Astrocyte (in vitro differentiated cells and primary cell): ENCODE results near the gene CITED1. TPM values are rescaled to one million over a fixed set of nuclear protein-coding genes. Genes with fewer than 3 reads are reported as not detected.

ENCODE experiments used
- DNase-seq: peaks from one replicate; pipeline ENCODE4 v3.0.0-alpha.2; 2010; ENCODE audit warnings: low read depth
- FAIRE-seq: peaks from 2 replicates; lab custom pipeline; 2011; peaks lifted over from hg19 to GRCh38; lab: Jason Lieb, UNC
- H2AFZ ChIP-seq: 2 replicates; pipeline ENCODE4 v1.6.0; 2012; ENCODE audit warnings: low read depth, low read length, inconsistent platforms
- H3K27ac ChIP-seq: 2 replicates; pipeline ENCODE4 v1.5.1; 2011; ENCODE audit warnings: low read depth, low read length, inconsistent platforms
- H3K27me3 ChIP-seq: 2 replicates; pipeline ENCODE4 v1.6.0; 2011; ENCODE audit warnings: low read length, inconsistent platforms; ENCODE audit not compliant: insufficient read depth
- H3K36me3 ChIP-seq: 2 replicates; pipeline ENCODE4 v1.5.1; 2011; ENCODE audit warnings: low read length, inconsistent platforms; ENCODE audit not compliant: insufficient read depth
- H3K4me1 ChIP-seq: 2 replicates; pipeline ENCODE4 v1.5.1; 2011; ENCODE audit warnings: low read length, inconsistent platforms; ENCODE audit not compliant: insufficient read depth
- H3K4me2 ChIP-seq: 2 replicates; pipeline ENCODE4 v1.6.0; 2012; ENCODE audit warnings: low read length, inconsistent platforms
- H3K4me3 ChIP-seq: 2 replicates; pipeline ENCODE4 v1.5.1; 2011; ENCODE audit warnings: low read depth, mild to moderate bottlenecking, low read length, inconsistent platforms; ENCODE audit not compliant: insufficient read depth
- H3K79me2 ChIP-seq: 2 replicates; pipeline ENCODE4 v1.6.0; 2012; ENCODE audit warnings: mild to moderate bottlenecking, low read length, inconsistent platforms; ENCODE audit not compliant: insufficient read depth
- H3K9ac ChIP-seq: 2 replicates; pipeline ENCODE4 v1.6.0; 2012; ENCODE audit warnings: mild to moderate bottlenecking, low read length, inconsistent platforms
- H3K9me3 ChIP-seq: 2 replicates; pipeline ENCODE4 v1.5.1; 2012; ENCODE audit warnings: low read depth, mild to moderate bottlenecking, low read length, inconsistent platforms; ENCODE audit not compliant: insufficient read depth
- H4K20me1 ChIP-seq: 2 replicates; pipeline ENCODE4 v1.6.0; 2012; ENCODE audit warnings: low read length, inconsistent platforms; ENCODE audit not compliant: insufficient read depth
- H3K27ac Mint-ChIP-seq: one replicate; pipeline ENCODE4 v1.8.0; 2021; ENCODE audit warnings: mild to moderate bottlenecking, mixed read lengths; ENCODE audit not compliant: unreplicated experiment
- H3K27me3 Mint-ChIP-seq: one replicate; pipeline ENCODE4 v1.8.0; 2021; ENCODE audit warnings: low read depth, mixed read lengths; ENCODE audit not compliant: unreplicated experiment
- H3K36me3 Mint-ChIP-seq: one replicate; pipeline ENCODE4 v1.8.0; 2021; ENCODE audit warnings: low read depth, mixed read lengths; ENCODE audit not compliant: unreplicated experiment
- H3K4me1 Mint-ChIP-seq: one replicate; pipeline ENCODE4 v1.8.0; 2021; ENCODE audit warnings: low read depth, mixed read lengths; ENCODE audit not compliant: unreplicated experiment
- H3K4me3 Mint-ChIP-seq: one replicate; pipeline ENCODE4 v1.8.0; 2021; ENCODE audit warnings: mild to moderate bottlenecking, moderate library complexity, mixed read lengths; ENCODE audit not compliant: unreplicated experiment
- H3K9me3 Mint-ChIP-seq: one replicate; pipeline ENCODE4 v1.8.0; 2021; ENCODE audit warnings: mild to moderate bottlenecking, mixed read lengths; ENCODE audit not compliant: unreplicated experiment
- EZH2 ChIP-seq: IDR thresholded peaks from 2 replicates; pipeline ENCODE4 v1.6.1; 2012; ENCODE audit warnings: mild to moderate bottlenecking, low read length, inconsistent platforms; ENCODE audit not compliant: insufficient read depth
- total RNA-seq: library from RNA; stranded (reverse); gene quantifications from 2 replicates; pipeline ENCODE4 v1.2.1, GENCODE V29; 2021
- TF ChIP-seq, protein P1 (sequence below): IDR thresholded peaks from 2 replicates; pipeline ENCODE4 v1.5.1; 2011; ENCODE audit warnings: low read depth, mild to moderate bottlenecking, inconsistent platforms, low read length, moderate library complexity; ENCODE audit not compliant: insufficient read depth

The CITED1 gene
- total RNA-seq, 1 donor from 2014 or later, result not detected

DNA sequence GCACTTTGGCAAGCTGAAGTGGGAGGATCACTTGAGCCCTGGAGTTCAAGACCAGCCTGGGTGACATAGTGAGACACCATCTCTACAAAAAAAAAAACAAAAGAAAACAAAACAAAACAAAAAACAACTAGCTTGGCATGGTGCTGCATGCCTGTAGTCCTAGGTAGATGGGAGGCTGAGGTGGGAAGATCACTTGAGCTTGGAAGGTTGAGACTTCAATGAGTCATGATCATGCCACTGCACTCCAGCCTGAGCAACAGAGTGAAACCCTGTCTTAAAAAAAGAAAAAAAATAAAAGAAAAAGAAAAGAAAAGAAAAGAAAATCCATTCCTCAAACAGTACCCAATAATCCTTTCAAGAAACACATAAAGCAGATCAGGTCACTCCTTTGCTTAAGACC, 52.0 kb downstream of the CITED1 start:
- peaks cover 4% of the 10 kb centered on the region for H3K27me3 ChIP-seq
- Mint-ChIP-seq H3K27me3 (peaks cover 5% of the 10 kb centered on the region), H3K4me1 (peaks cover 11% of the 10 kb centered on the region), H3K36me3 (no peaks in the 10 kb centered on the region), H3K9me3 (no peaks in the 10 kb centered on the region), H3K27ac (no peak overlapping the region), H3K4me3 (no peak overlapping the region)
- no peak overlapping the region for H3K9ac ChIP-seq
- no peak overlapping the region for H3K27ac ChIP-seq
- no peak overlapping the region for H3K4me2 ChIP-seq
- no peaks in the 10 kb centered on the region for H3K9me3 ChIP-seq
- FAIRE-seq (peak; percentile 96), DNase-seq (no peak)
- H3K4me3 ChIP-seq, result no peak overlapping the region
- no peaks in the 10 kb centered on the region for H3K36me3 ChIP-seq
- H3K79me2 ChIP-seq, result no peaks in the 10 kb centered on the region
- TF ChIP-seq EZH2, result no peak
- TF ChIP-seq, protein P1, sequence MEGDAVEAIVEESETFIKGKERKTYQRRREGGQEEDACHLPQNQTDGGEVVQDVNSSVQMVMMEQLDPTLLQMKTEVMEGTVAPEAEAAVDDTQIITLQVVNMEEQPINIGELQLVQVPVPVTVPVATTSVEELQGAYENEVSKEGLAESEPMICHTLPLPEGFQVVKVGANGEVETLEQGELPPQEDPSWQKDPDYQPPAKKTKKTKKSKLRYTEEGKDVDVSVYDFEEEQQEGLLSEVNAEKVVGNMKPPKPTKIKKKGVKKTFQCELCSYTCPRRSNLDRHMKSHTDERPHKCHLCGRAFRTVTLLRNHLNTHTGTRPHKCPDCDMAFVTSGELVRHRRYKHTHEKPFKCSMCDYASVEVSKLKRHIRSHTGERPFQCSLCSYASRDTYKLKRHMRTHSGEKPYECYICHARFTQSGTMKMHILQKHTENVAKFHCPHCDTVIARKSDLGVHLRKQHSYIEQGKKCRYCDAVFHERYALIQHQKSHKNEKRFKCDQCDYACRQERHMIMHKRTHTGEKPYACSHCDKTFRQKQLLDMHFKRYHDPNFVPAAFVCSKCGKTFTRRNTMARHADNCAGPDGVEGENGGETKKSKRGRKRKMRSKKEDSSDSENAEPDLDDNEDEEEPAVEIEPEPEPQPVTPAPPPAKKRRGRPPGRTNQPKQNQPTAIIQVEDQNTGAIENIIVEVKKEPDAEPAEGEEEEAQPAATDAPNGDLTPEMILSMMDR, result no peak
- H3K4me1 ChIP-seq, result peaks cover 11% of the 10 kb centered on the region
- H2AFZ ChIP-seq, result no peak overlapping the region
- no peaks in the 10 kb centered on the region for H4K20me1 ChIP-seq

Other genes with a start within 250 kb of the CITED1 start
- 13.2 and 16.1 TPM in 2 replicates for gene RTL5, start 174.0 kb downstream of the CITED1 start, total RNA-seq
- 7.9 and 8.7 TPM in 2 replicates for gene PIN4, start 124.2 kb downstream of the CITED1 start, total RNA-seq
- gene ERCC6L, start 66.9 kb downstream of the CITED1 start, total RNA-seq, result 0.55 and 1.0 TPM in 2 replicates
- 565 and 626 TPM in 2 replicates for gene RPS4X, start 28.7 kb downstream of the CITED1 start, total RNA-seq